ENCODE results near the gene TACC2.
"Not testable (repeated sequence)": the region's sequence is repeated elsewhere in the genome, so short reads cannot be mapped to it uniquely, and the experiment has no call there.

Gene TACC2

GRCh38 chr10:122066337-122066939 lies 77.5 kb downstream of the TACC2 start:
- not testable (repeated sequence) for DNase-seq

GRCh38 chr10:122068844-122069243 lies 79.9 kb downstream of the TACC2 start:
- DNase-seq: no peak

GRCh38 chr10:122072491-122072890 lies 83.5 kb downstream of the TACC2 start:
- no peak for DNase-seq

DNA sequence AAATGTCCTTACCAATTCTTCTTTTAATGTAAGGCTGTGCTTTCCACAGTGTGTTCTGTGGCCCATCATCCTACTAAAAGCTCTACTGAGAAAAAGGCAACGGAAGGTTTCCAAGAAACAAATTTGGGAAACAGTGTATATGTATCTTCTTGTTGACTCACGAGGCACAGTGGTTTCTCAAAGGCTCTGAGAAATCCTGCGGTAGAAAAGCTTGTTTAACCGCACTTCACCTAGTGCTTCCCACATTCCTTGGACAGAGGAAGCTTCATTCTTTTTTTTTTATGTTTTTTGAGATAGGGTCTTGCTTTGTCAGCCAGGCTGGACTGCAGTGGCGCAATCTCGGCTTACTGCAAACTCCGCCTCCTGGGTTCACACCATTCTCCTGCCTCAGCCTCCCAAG lies 84.5 kb downstream of the TACC2 start:
- DNase-seq: no peak

GRCh38 chr10:122075171-122075570 lies 86.2 kb downstream of the TACC2 start:
- DNase-seq: no peak

- not testable (repeated sequence) for DNase-seq
Observed at GRCh38 chr10:122075876-122076275, 86.9 kb downstream of the TACC2 start.

DNA sequence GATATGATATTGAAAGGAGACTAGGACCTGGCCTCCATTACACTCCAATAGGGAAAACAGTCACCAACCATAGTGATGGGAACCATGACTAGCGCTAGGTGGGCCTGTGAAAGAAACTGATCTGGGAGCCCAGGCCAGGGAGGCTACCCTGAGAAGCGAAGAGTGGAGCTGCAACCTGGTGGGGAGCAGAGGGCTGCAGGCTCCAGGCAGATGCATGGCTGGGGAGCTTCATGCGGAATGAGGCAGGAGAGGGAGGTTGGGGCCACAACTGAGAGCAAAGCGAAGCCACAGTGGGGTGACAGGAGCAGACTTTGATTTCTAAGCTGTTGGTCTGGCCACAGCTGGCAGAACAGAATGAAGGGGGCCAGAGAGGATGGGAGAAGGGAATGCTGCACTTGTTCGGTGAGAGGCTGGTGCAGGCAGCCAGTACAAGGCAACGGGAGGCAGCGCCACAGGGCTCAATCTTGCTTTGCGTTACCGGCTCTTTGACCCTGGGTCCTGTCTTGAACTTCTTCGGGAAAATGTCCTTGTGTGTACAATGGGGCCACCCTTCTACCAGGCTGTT lies 88.4 kb downstream of the TACC2 start:
- no peak for DNase-seq

DNA sequence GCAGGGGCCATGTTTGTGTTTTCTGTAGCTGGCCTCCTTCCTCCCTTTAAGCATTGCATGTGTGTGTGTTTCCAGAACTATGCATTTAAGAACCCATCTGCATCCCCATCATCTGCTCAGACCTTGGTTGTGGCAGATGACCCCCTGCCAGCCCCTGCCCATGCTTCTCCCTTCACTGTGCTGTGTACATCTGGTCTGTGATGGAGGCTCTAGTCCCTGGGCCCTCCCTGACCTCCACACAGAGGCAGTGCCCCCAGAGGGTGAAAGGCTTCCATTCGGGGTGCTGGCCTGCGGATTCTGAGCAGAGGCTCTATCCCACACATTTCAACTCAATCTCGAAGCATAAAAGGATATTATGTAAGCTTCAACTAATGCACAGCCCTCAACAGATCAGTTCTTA lies 89.4 kb downstream of the TACC2 start:
- DNase-seq: no peak

- no peak for DNase-seq
Observed at GRCh38 chr10:122078965-122079795, 90.2 kb downstream of the TACC2 start.

GRCh38 chr10:122082616-122083477 lies 93.9 kb downstream of the TACC2 start:
- no peak for DNase-seq

GRCh38 chr10:122083478-122084025 lies 94.6 kb downstream of the TACC2 start:
- DNase-seq: no peak

GRCh38 chr10:122084286-122085041 lies 95.5 kb downstream of the TACC2 start:
- DNase-seq: no peak

GRCh38 chr10:122085423-122085911 lies 96.5 kb downstream of the TACC2 start:
- no peak for DNase-seq

- no peak for DNase-seq
Observed at GRCh38 chr10:122086416-122087240, 97.7 kb downstream of the TACC2 start.

- DNase-seq: no peak
Observed at GRCh38 chr10:122087436-122087835, 98.5 kb downstream of the TACC2 start.

GRCh38 chr10:122089311-122090017 lies 100.5 kb downstream of the TACC2 start:
- no peak for DNase-seq

DNA sequence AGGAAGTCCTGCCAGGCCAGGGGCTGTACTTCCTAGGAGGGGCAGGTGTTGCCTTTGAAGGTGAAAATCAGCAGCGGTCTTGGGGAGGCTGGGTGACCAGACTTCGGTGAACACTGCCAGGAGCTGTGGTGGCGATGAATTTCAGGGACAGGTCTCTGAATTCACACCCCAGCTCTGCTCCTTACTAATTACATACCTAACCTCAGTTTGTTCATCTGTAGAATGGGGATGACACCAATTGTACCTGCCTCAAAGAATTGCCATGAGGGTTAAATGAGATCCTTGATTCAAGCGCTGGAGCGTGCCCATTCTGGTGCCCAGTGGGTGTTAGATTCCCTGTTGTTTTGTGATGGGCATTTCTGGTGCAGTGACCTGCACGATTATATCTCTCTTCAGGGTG lies 102.8 kb downstream of the TACC2 start:
- DNase-seq: no peak

DNA sequence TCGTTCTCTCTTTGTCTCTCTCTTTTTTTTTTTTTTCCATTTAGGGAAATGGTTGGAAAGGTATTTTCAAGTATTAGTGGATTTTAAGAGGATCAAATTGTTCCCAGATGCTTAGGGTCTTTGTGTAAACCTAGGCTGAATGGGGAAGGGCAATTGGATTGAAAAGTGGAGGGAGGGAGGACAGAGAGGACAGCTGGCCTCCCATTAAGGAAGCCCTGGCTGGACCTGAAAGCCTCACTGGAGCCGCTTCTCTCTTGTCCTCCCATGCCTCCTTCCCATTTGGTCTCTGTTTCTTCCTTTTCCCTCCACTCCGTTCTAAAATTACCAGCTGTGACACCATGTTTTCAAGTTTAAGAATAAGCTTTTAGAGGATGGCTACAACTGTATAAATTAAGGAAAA lies 104.1 kb downstream of the TACC2 start:
- no peak for DNase-seq

GRCh38 chr10:122096181-122096580 lies 107.2 kb downstream of the TACC2 start:
- not testable (repeated sequence) for DNase-seq

- no peak for DNase-seq
Observed at GRCh38 chr10:122096705-122097104, 107.7 kb downstream of the TACC2 start.
